T-cell (primary cell): ENCODE measurements around the gene DHDDS. TPM values are rescaled to one million over a fixed set of nuclear protein-coding genes. Genes with fewer than 3 reads are reported as not detected.

ENCODE experiments used
- ATAC-seq, 4 experiments: fragments of 200-7000 bp in 3 of 4; fragments of 150-1000 bp in 1 of 4; cut with Tn5 transposase; replicated peaks in 1 of 4; 1 replicate in 3 of 4; 2 replicates in 1 of 4; pipeline ENCODE4 v1.10.0; 2021; ENCODE audit warnings: moderate library complexity in 3 of 4, mild to moderate bottlenecking in 2 of 4, moderate number of reproducible peaks in 1 of 4
- CTCF ChIA-PET, 2 donors: fragments of 300-600 bp; sonication (Branson Sonifier 250); formaldehyde crosslinking; loops; one replicate each; lab custom pipeline; 2022; ENCODE audit warnings: antibody characterized with exemption in 2 of 2; lab: Charles Lee
- POLR2A ChIA-PET, 2 donors: fragments of 300-600 bp; sonication (Branson Sonifier 250); formaldehyde crosslinking; loops; one replicate each; lab custom pipeline; 2022; ENCODE audit warnings: antibody characterized with exemption in 2 of 2; lab: Charles Lee
- DNase-seq, 35 experiments: peaks; one replicate each; pipeline versions ENCODE4 v3.0.0 to v3.0.0-alpha.2; 2013 to 2023
- H3K27ac ChIP-seq: one replicate; pipeline ENCODE4 v1.5.1; 2013; ENCODE audit warnings: low read length
- H3K27me3 ChIP-seq, 2 experiments: replicated peaks in 1 of 2; 1 replicate in 1 of 2; 2 replicates in 1 of 2; pipeline versions ENCODE4 v1.6.1 to v1.7.0; 2013; ENCODE audit warnings: low read length in 1 of 2, mixed read lengths in 1 of 2; ENCODE audit not compliant: control insufficient read depth in 2 of 2, insufficient read depth in 2 of 2; ENCODE audit errors: extremely low read depth in 1 of 2
- H3K36me3 ChIP-seq, 2 donors: 1 replicate in 1 of 2; 2 replicates in 1 of 2; pipeline versions ENCODE4 v1.6.1 to v1.7.0; 2013; ENCODE audit warnings: low read length in 1 of 2; ENCODE audit not compliant: control insufficient read depth in 2 of 2, insufficient read depth in 1 of 2; ENCODE audit errors: extremely low read depth in 1 of 2
- H3K4me1 ChIP-seq, 2 experiments: 1 replicate in 1 of 2; 2 replicates in 1 of 2; pipeline versions ENCODE4 v1.6.1 to v1.7.0; 2013; ENCODE audit warnings: low read length in 2 of 2, mixed read lengths in 1 of 2; ENCODE audit not compliant: insufficient read depth in 2 of 2, control insufficient read depth in 1 of 2; ENCODE audit errors: extremely low read depth in 1 of 2
- H3K4me3 ChIP-seq, 2 donors: 1 replicate in 1 of 2; 2 replicates in 1 of 2; pipeline versions ENCODE4 v1.5.1 to v1.7.0; 2013; ENCODE audit warnings: mild to moderate bottlenecking in 2 of 2, low read length in 1 of 2, moderate library complexity in 1 of 2; ENCODE audit not compliant: control insufficient read depth in 1 of 2; ENCODE audit errors: extremely low read depth in 1 of 2
- H3K9me3 ChIP-seq: 2 replicates; pipeline ENCODE4 v1.7.0; 2013
- H3K27ac Mint-ChIP-seq, 2 donors: one replicate each; pipeline ENCODE4 v1.8.0; 2020 to 2021; ENCODE audit warnings: mild to moderate bottlenecking in 2 of 2, mixed read lengths in 2 of 2
- H3K27me3 Mint-ChIP-seq, 2 donors: one replicate each; pipeline ENCODE4 v1.8.0; 2021 to 2022; ENCODE audit warnings: mixed read lengths in 2 of 2
- H3K36me3 Mint-ChIP-seq: one replicate; pipeline ENCODE4 v1.8.0; 2021; ENCODE audit warnings: mixed read lengths
- H3K4me1 Mint-ChIP-seq, 3 donors: one replicate each; pipeline ENCODE4 v1.8.0; 2020 to 2022; ENCODE audit warnings: mixed read lengths in 3 of 3, mild to moderate bottlenecking in 1 of 3
- H3K4me3 Mint-ChIP-seq, 3 donors: one replicate each; pipeline ENCODE4 v1.8.0; 2020 to 2022; ENCODE audit warnings: mild to moderate bottlenecking in 3 of 3, mixed read lengths in 3 of 3, moderate library complexity in 3 of 3
- H3K9me3 Mint-ChIP-seq, 3 donors: one replicate each; pipeline ENCODE4 v1.8.0; 2020 to 2022; ENCODE audit warnings: mixed read lengths in 3 of 3
- WGBS: methylation state at CpG from one replicate; pipeline ENCODE4 v1.1.5; 2013; ENCODE audit warnings: missing lambda C conversion rate; ENCODE audit not compliant: insufficient coverage; 5-methylcytosine and 5-hydroxymethylcytosine counted together
- total RNA-seq, 35 experiments: library from RNA in 6 of 35; stranded (reverse) in 6 of 35; fragments of 120-200 nt in 1 of 35; gene quantifications; one replicate each; pipeline versions ENCODE4 v1.2.1 to v1.2.4 and lab custom pipeline; 2013 to 2026

Gene DHDDS
- total RNA-seq, 5 donors from 2014 or later (not counting 1 experiment from before 2014, with no cell fraction given), result 34.9 to 48.2 (median 42.9) TPM

DNA sequence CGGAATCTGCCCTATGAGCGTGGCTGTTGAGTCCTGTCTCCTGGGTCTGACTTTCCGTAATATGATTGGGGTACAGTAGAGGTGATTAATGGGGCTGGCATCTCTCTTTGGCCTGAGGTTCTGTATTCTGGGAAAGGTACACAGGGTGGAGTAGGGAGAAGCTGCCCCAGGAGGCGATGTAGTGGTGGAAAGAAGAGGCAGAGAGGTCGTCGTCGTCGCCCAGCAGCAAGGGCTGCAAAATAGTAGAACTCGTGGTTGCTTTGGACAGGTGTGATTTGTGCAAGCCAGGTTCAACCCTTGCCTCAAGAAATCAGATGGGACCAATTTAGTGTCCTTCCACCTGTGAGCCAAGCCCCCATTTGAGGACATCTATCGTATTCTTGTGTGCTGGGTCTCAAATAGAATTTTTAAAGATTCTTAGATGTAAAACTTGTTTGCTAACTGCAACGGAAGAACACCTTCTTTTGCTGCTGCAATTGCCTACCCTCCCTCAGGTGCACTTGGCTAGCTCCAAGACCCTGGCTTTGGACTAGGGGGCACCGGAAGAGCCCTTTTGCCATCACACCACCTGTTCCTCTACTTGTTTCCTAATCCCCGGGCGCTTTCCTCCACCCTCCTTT is 38.9 kb downstream of the DHDDS start:
- peaks cover 31% of the 10 kb centered on the region for H3K36me3 Mint-ChIP-seq
- peak in 1 of 35 experiments; percentile 11 for DNase-seq
- H3K4me1 Mint-ChIP-seq, result peaks cover 40 to 41% (median 41%) of the 10 kb centered on the region in 3 donors

DNA sequence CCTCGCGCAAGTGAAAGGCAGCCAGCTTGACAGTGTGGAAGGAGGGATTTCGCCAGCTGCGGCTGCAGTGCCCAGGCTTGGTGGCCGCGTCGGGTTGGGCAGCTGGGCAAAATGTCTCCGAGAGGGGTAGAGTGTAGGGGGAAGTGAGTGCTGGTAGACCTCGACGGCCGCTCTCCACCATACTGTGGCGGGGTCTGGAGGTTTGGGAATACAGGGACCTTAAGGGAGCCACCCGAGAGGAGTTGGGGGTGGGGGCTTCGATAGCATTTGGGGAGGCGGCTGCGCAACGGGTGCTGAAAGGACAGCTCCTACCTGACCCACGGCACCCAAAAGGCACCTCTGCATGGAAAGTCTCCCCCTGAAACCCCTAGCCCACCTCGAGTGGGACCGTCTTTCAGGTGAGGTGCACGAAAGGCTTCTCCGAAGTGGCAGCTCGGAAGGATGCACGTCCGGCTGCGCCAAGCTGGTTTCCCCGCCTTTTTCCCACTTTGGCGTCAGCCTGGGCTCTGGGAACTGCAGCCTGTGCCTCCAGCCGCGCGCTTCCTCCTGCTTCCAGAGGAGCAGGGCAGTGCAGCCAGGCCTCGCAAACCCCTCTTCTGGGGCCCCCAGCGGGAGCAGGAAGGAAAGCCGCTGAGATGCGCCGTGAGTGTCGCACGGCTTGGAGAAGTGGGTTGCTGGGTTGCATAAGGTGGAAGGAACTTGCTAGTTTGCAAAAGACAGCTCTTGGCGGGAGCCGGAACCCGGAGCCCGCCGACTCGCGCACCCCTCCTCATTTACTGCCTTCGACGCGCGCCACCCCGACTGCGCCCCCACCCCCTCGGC is 39.6 kb downstream of the DHDDS start:
- peaks cover 47 to 48% (median 47%) of the 10 kb centered on the region in 3 donors for H3K4me1 Mint-ChIP-seq
- Histone ChIP-seq H3K36me3 (peaks cover 6 to 48% of the 10 kb centered on the region in 2 donors), H3K4me3 (peak overlapping the region; percentile 63 to 85), H3K27ac (no peak overlapping the region), H3K9me3 (no peaks in the 10 kb centered on the region), H3K27me3 (no peaks in the 10 kb centered on the region), H3K4me1 (peaks cover 25 to 31% of the 10 kb centered on the region in 2 experiments)
- DNase-seq (peak in 31 of 35 experiments; percentile 2 to 60 (median 21)), ATAC-seq (peak; percentile 12 to 27 (median 26))
- peaks cover 33% of the 10 kb centered on the region for H3K36me3 Mint-ChIP-seq
- ChIA-PET CTCF (interaction anchor here (0.6 to 2.2 kb wide), 4 partner anchors 29 to 316 kb away, joined by 3 to 8 read pairs (median 3); partner anchors contain the start of gene PIGV (in 1 of the 2)), POLR2A (no interaction called here)
- H3K27me3 Mint-ChIP-seq, result no peaks in the 10 kb centered on the region
- WGBS, result 2% methylated on average over 33 of the region's 52 CpGs
- H3K27ac Mint-ChIP-seq, result peak overlapping the region; percentile 97 to 98
- H3K9me3 Mint-ChIP-seq, result no peaks in the 10 kb centered on the region
- H3K4me3 Mint-ChIP-seq, result peak overlapping the region; percentile 90 to 95 (median 95)

More for the DNA sequence above, 38.9 kb downstream of the DHDDS start:
- no peak for ATAC-seq
- H3K27me3 ChIP-seq, result no peaks in the 10 kb centered on the region
- peaks cover 10 to 48% of the 10 kb centered on the region in 2 donors for H3K36me3 ChIP-seq
- H3K4me1 ChIP-seq, result peaks cover 25 to 31% of the 10 kb centered on the region in 2 experiments
- H3K4me3 ChIP-seq, result peak overlapping the region; percentile 63 to 85
- H3K27ac Mint-ChIP-seq, result peak overlapping the region; percentile 77 to 97
- ChIA-PET POLR2A (no interaction called here), CTCF (interaction anchor here (0.5 to 2.2 kb wide), 6 partner anchors 29 to 301 kb away, joined by 3 to 8 read pairs (median 4); partner anchors contain the start of gene ZNF593 (in 1 of the 2))
- H3K9me3 ChIP-seq, result no peaks in the 10 kb centered on the region
- H3K4me3 Mint-ChIP-seq, result peak overlapping the region; percentile 90 to 95 (median 95)
- 71% methylated on average over 11 of the region's 14 CpGs for WGBS
- H3K9me3 Mint-ChIP-seq, result no peaks in the 10 kb centered on the region
- H3K27me3 Mint-ChIP-seq, result no peaks in the 10 kb centered on the region
- H3K27ac ChIP-seq, result no peak overlapping the region

GRCh38 chr1:26472320-26472900 is 40.3 kb downstream of the DHDDS start, which contains the start of gene HMGN2:
HMGN2 (plus strand) TSS chr1:26472440; CDS start chr1:26472613, 173 bp downstream.
- CTCF ChIA-PET, result interaction anchor here (0.6 to 2.2 kb wide), 3 partner anchors 28 to 316 kb away, joined by 3 to 8 read pairs (median 3); partner anchors contain the start of gene PIGV (in 1 of the 2)
- Histone ChIP-seq H3K4me1 (peaks cover 25 to 31% of the 10 kb centered on the region in 2 experiments), H3K36me3 (peaks cover 6 to 48% of the 10 kb centered on the region in 2 donors), H3K27me3 (no peaks in the 10 kb centered on the region), H3K9me3 (no peaks in the 10 kb centered on the region), H3K27ac (peak within 1 kb of the TSS; percentile 93), H3K4me3 (peak within 1 kb of the TSS; percentile 63 to 85)
- Mint-ChIP-seq H3K4me1 (peaks cover 49 to 51% (median 51%) of the 10 kb centered on the region in 3 donors), H3K27me3 (no peaks in the 10 kb centered on the region), H3K36me3 (peaks cover 31% of the 10 kb centered on the region), H3K27ac (peak within 1 kb of the TSS; percentile 97 to 98), H3K9me3 (no peaks in the 10 kb centered on the region), H3K4me3 (peak within 1 kb of the TSS; percentile 90 to 95 (median 95))
- POLR2A ChIA-PET, result no interaction called here
- DNase-seq (peak; percentile 75 to 89 (median 84)), ATAC-seq (peak; percentile 68 to 75 (median 70))
- under 1% methylated on average over 47 of the region's 69 CpGs for WGBS

- no peaks in the 10 kb centered on the region for H3K27me3 ChIP-seq
- H3K27ac ChIP-seq, result peak overlapping the region; percentile 93
- ATAC-seq (peak; percentile 75 to 84 (median 80)), DNase-seq (peak; percentile 89 to 98 (median 94))
- H3K4me3 ChIP-seq, result peak overlapping the region; percentile 63 to 80
- H3K4me1 Mint-ChIP-seq, result peaks cover 49 to 54% (median 54%) of the 10 kb centered on the region in 3 donors
- peaks cover 28% of the 10 kb centered on the region for H3K36me3 Mint-ChIP-seq
- H3K9me3 Mint-ChIP-seq, result no peaks in the 10 kb centered on the region
- under 1% methylated on average over 60 of the region's 71 CpGs for WGBS
- CTCF ChIA-PET, result interaction anchor here (0.6 to 2.2 kb wide), 2 partner anchors 27 to 315 kb away, joined by 3 to 8 read pairs; partner anchors contain the start of gene PIGV (in 1 of the 2)
- H3K4me1 ChIP-seq, result peaks cover 25 to 31% of the 10 kb centered on the region in 2 experiments
- no peaks in the 10 kb centered on the region for H3K9me3 ChIP-seq
- H3K27ac Mint-ChIP-seq, result peak overlapping the region; percentile 85 to 87
- H3K36me3 ChIP-seq, result peaks cover 6 to 45% of the 10 kb centered on the region in 2 donors
- H3K27me3 Mint-ChIP-seq, result no peaks in the 10 kb centered on the region
- H3K4me3 Mint-ChIP-seq, result peak overlapping the region; percentile 87 to 90 (median 88)
- POLR2A ChIA-PET, result no interaction called here
Observed at GRCh38 chr1:26472901-26473845, 41.1 kb downstream of the DHDDS start.

DNA sequence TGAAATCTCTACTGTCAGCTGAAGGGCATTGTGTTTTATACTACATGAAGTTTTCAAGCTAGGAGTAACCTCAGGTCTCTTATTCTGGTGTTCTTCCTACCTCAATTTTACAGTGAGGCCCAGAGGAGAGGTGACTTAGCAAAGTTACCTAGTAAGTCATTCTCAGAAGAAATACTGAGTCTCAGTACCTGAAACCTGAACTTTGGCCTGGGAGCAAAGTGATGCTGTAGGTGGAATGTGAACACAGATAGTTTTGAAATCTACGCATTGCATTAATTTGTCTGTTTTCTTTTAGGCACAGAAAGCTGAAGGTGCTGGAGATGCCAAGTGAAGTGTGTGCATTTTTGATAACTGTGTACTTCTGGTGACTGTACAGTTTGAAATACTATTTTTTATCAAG is 42.7 kb downstream of the DHDDS start:
- Mint-ChIP-seq H3K9me3 (no peaks in the 10 kb centered on the region), H3K36me3 (peaks cover 33% of the 10 kb centered on the region), H3K4me3 (peak overlapping the region; percentile 87 to 90 (median 88)), H3K27ac (peak overlapping the region; percentile 58 to 74), H3K4me1 (peaks cover 49 to 58% (median 54%) of the 10 kb centered on the region in 3 donors), H3K27me3 (no peaks in the 10 kb centered on the region)
- Histone ChIP-seq H3K4me1 (peaks cover 25 to 31% of the 10 kb centered on the region in 2 experiments), H3K4me3 (no peak overlapping the region), H3K9me3 (no peaks in the 10 kb centered on the region), H3K27ac (no peak overlapping the region), H3K27me3 (no peaks in the 10 kb centered on the region), H3K36me3 (peaks cover 6 to 47% of the 10 kb centered on the region in 2 donors)
- ATAC-seq (no peak), DNase-seq (no peak)
- no CpG with 5 or more reads among the region's 1 CpG for WGBS
- ChIA-PET CTCF (interaction anchor here in 1 of 2 donors (0.5 kb wide), 1 partner anchor 165 kb away, joined by 5 read pairs; no protein-coding TSS in a partner anchor), POLR2A (interaction anchor here (0.6 to 0.7 kb wide), 2 partner anchors 68 to 570 kb away, joined by 3 read pairs; no protein-coding TSS in a partner anchor)
